Measurements from ENCODE around the gene MAP2.
"Not testable (repeated sequence)": the region's sequence is repeated elsewhere in the genome, so short reads cannot be mapped to it uniquely, and the experiment has no call there.

Gene MAP2

GRCh38 chr2:209495068-209495620 lies 71.3 kb downstream of the MAP2 start:
- not testable (repeated sequence) for H3K4me3 Mint-ChIP-seq, H3K27ac Mint-ChIP-seq, H3K4me1 Mint-ChIP-seq, H3K36me3 Mint-ChIP-seq, H3K27me3 Mint-ChIP-seq
- H3K9me3 Mint-ChIP-seq = peaks cover 13% of the 10 kb centered on the region

- H3K4me1 Mint-ChIP-seq = no peaks in the 10 kb centered on the region
- peaks cover 12% of the 10 kb centered on the region for H3K9me3 Mint-ChIP-seq
Measured at GRCh38 chr2:209495855-209496585, 72.2 kb downstream of the MAP2 start.

GRCh38 chr2:209496586-209496982 lies 72.7 kb downstream of the MAP2 start:
- Mint-ChIP-seq H3K27ac (no peak overlapping the region), H3K9me3 (peaks cover 6% of the 10 kb centered on the region), H3K27me3 (no peaks in the 10 kb centered on the region), H3K36me3 (no peaks in the 10 kb centered on the region), H3K4me3 (no peak overlapping the region), H3K4me1 (no peaks in the 10 kb centered on the region)

More at GRCh38 chr2:209495855-209496585, 72.2 kb downstream of the MAP2 start:
- H3K27me3 Mint-ChIP-seq = no peaks in the 10 kb centered on the region
- no peaks in the 10 kb centered on the region for H3K36me3 Mint-ChIP-seq
- no peak overlapping the region for H3K27ac Mint-ChIP-seq
- no peak overlapping the region for H3K4me3 Mint-ChIP-seq

GRCh38 chr2:209498614-209499013 lies 74.8 kb downstream of the MAP2 start:
- Mint-ChIP-seq H3K4me3 (no peak overlapping the region), H3K4me1 (no peaks in the 10 kb centered on the region), H3K27me3 (peaks cover 2% of the 10 kb centered on the region), H3K9me3 (peaks cover 5% of the 10 kb centered on the region), H3K27ac (no peak overlapping the region), H3K36me3 (no peaks in the 10 kb centered on the region)

GRCh38 chr2:209499069-209499468 lies 75.2 kb downstream of the MAP2 start:
- no peak overlapping the region for H3K4me3 Mint-ChIP-seq
- H3K9me3 Mint-ChIP-seq = peaks cover 5% of the 10 kb centered on the region
- peaks cover 2% of the 10 kb centered on the region for H3K27me3 Mint-ChIP-seq
- H3K4me1 Mint-ChIP-seq = no peaks in the 10 kb centered on the region
- H3K27ac Mint-ChIP-seq = no peak overlapping the region
- no peaks in the 10 kb centered on the region for H3K36me3 Mint-ChIP-seq

GRCh38 chr2:209501579-209501978 lies 77.7 kb downstream of the MAP2 start:
- Mint-ChIP-seq H3K4me1 (no peaks in the 10 kb centered on the region), H3K27ac (no peak overlapping the region), H3K36me3 (no peaks in the 10 kb centered on the region), H3K9me3 (peaks cover 5% of the 10 kb centered on the region), H3K4me3 (no peak overlapping the region), H3K27me3 (peaks cover 2% of the 10 kb centered on the region)

- H3K36me3 Mint-ChIP-seq = no peaks in the 10 kb centered on the region
- no peak overlapping the region for H3K4me3 Mint-ChIP-seq
- H3K27me3 Mint-ChIP-seq = peaks cover 2% of the 10 kb centered on the region
- no peak overlapping the region for H3K27ac Mint-ChIP-seq
- no peaks in the 10 kb centered on the region for H3K9me3 Mint-ChIP-seq
- no peaks in the 10 kb centered on the region for H3K4me1 Mint-ChIP-seq
Measured at GRCh38 chr2:209505410-209505809, 81.6 kb downstream of the MAP2 start.

GRCh38 chr2:209508255-209508654 lies 84.4 kb downstream of the MAP2 start:
- H3K4me3 Mint-ChIP-seq = no peak overlapping the region
- H3K27me3 Mint-ChIP-seq = peaks cover 1% of the 10 kb centered on the region
- no peaks in the 10 kb centered on the region for H3K4me1 Mint-ChIP-seq
- no peak overlapping the region for H3K27ac Mint-ChIP-seq
- H3K36me3 Mint-ChIP-seq = no peaks in the 10 kb centered on the region
- H3K9me3 Mint-ChIP-seq = no peaks in the 10 kb centered on the region

- Mint-ChIP-seq H3K4me3 (no peak overlapping the region), H3K36me3 (no peaks in the 10 kb centered on the region), H3K27ac (no peak overlapping the region), H3K9me3 (no peaks in the 10 kb centered on the region), H3K4me1 (no peaks in the 10 kb centered on the region), H3K27me3 (no peaks in the 10 kb centered on the region)
Measured at GRCh38 chr2:209511637-209512036, 87.8 kb downstream of the MAP2 start.

GRCh38 chr2:209512971-209513370 lies 89.1 kb downstream of the MAP2 start:
- Mint-ChIP-seq H3K4me3 (no peak overlapping the region), H3K9me3 (no peaks in the 10 kb centered on the region)

GRCh38 chr2:209517436-209517835 lies 93.6 kb downstream of the MAP2 start:
- no peaks in the 10 kb centered on the region for H3K36me3 Mint-ChIP-seq
- no peak overlapping the region for H3K4me3 Mint-ChIP-seq
- no peaks in the 10 kb centered on the region for H3K9me3 Mint-ChIP-seq
- H3K27ac Mint-ChIP-seq = no peak overlapping the region
- H3K27me3 Mint-ChIP-seq = no peaks in the 10 kb centered on the region
- no peaks in the 10 kb centered on the region for H3K4me1 Mint-ChIP-seq

More at GRCh38 chr2:209512971-209513370, 89.1 kb downstream of the MAP2 start:
- Mint-ChIP-seq H3K36me3 (no peaks in the 10 kb centered on the region), H3K4me1 (no peaks in the 10 kb centered on the region), H3K27ac (no peak overlapping the region), H3K27me3 (no peaks in the 10 kb centered on the region)

- H3K27me3 Mint-ChIP-seq = no peaks in the 10 kb centered on the region
- no peaks in the 10 kb centered on the region for H3K4me1 Mint-ChIP-seq
- H3K4me3 Mint-ChIP-seq = no peak overlapping the region
- no peak overlapping the region for H3K27ac Mint-ChIP-seq
- H3K9me3 Mint-ChIP-seq = no peaks in the 10 kb centered on the region
- no peaks in the 10 kb centered on the region for H3K36me3 Mint-ChIP-seq
Measured at GRCh38 chr2:209519271-209519670, 95.4 kb downstream of the MAP2 start.

GRCh38 chr2:209519906-209520305 lies 96.1 kb downstream of the MAP2 start:
- no peak overlapping the region for H3K27ac Mint-ChIP-seq
- no peaks in the 10 kb centered on the region for H3K4me1 Mint-ChIP-seq
- H3K4me3 Mint-ChIP-seq = no peak overlapping the region
- H3K36me3 Mint-ChIP-seq = no peaks in the 10 kb centered on the region
- no peaks in the 10 kb centered on the region for H3K27me3 Mint-ChIP-seq
- no peaks in the 10 kb centered on the region for H3K9me3 Mint-ChIP-seq

- Mint-ChIP-seq H3K4me3 (no peak overlapping the region), H3K4me1 (peaks cover 19% of the 10 kb centered on the region), H3K27ac (no peak overlapping the region), H3K36me3 (no peaks in the 10 kb centered on the region), H3K9me3 (no peaks in the 10 kb centered on the region), H3K27me3 (no peaks in the 10 kb centered on the region)
Measured at GRCh38 chr2:209523041-209523740, 99.3 kb downstream of the MAP2 start.

- H3K9me3 Mint-ChIP-seq = no peaks in the 10 kb centered on the region
- no peaks in the 10 kb centered on the region for H3K36me3 Mint-ChIP-seq
- no peak overlapping the region for H3K27ac Mint-ChIP-seq
- no peak overlapping the region for H3K4me3 Mint-ChIP-seq
- H3K4me1 Mint-ChIP-seq = peaks cover 19% of the 10 kb centered on the region
- H3K27me3 Mint-ChIP-seq = no peaks in the 10 kb centered on the region
Measured at GRCh38 chr2:209523867-209524266, 100.0 kb downstream of the MAP2 start.

- Mint-ChIP-seq H3K9me3 (no peaks in the 10 kb centered on the region), H3K27me3 (no peaks in the 10 kb centered on the region), H3K4me1 (peaks cover 19% of the 10 kb centered on the region), H3K27ac (no peak overlapping the region), H3K4me3 (no peak overlapping the region), H3K36me3 (no peaks in the 10 kb centered on the region)
Measured at GRCh38 chr2:209525331-209525730, 101.5 kb downstream of the MAP2 start.
